ENCODE measurements around the gene CDYL.

CDYL gene

DNA sequence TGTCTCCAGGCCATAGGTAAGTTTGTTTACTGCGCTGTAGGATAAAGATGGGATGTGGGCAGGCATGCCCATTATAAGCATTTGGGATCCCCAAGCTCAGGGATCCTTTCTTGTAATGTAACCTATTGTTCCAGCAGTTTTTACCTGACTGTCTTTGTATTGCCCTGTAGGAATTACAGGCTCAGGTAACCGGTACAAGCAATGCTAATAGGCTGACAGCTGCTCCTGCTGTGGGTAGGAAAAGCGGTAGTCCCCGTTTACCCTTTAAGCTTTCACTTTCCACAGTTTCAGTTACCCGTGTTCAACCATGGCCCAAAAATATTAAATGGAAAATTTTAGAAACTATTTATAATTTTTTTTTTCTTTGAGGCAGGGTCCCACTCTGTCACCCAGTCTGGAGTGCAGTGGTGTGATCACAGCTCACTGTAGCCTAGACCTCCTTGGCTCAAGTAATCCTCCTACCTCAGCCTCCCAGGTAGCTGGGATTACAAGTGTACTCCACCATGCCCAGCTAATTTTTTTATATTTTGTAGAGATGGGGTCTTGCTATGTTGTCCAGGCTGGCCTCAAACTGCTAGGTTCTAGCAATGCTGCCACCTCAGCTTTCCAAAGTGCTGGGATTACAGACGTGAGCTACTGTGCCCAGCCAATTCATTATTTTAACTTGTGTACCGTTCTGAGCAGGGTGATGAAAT is 108.6 kb downstream of the CDYL start:
- Histone ChIP-seq H3K9ac (ENCODE audit: low read depth, low read length) (no peak overlapping the region), H3K36me3 (ENCODE audit: insufficient read depth, low read length) (no peaks in the 10 kb centered on the region), H3K9me3 (ENCODE audit: control insufficient read depth, insufficient read depth, low read length) (no peaks in the 10 kb centered on the region), H3K4me1 (ENCODE audit: insufficient read depth, low read length) (0 out of 2 replicates have a peak, but pooled peaks cover 3% of the 10 kb centered on the region)

DNA sequence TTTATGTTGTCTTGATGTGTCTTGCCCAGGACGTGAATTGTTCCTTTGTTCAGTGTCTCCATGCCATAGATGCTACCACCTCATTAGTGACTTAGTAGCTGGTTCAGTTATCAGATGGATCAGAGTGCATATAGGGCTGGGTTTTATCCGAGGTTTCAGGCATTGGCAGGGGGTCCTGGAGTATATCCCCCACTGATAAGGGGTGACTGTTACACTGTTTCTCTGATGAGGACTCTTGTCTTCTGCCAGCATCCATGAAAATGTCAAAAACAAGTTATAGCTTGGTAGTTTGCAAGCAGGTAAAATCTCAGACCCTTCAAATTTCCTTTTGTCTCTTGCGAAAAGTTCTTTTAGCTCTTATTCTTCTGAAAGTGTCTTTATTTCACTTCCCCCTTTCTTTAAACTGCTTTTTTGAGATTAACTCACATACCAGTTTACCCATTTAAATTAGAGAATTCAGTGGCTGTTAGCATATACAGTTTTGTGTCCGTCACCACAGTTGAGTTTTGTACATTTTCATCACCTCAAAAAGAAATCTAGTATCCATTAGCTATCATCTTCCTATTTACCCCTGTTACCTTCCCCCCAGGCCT is 109.2 kb downstream of the CDYL start:
- no peaks in the 10 kb centered on the region for H3K9me3 ChIP-seq (ENCODE audit: control insufficient read depth, insufficient read depth, low read length)
- no peaks in the 10 kb centered on the region for H3K36me3 ChIP-seq (ENCODE audit: insufficient read depth, low read length)
- H3K9ac ChIP-seq (ENCODE audit: low read depth, low read length) = no peak overlapping the region
- H3K4me1 ChIP-seq (ENCODE audit: insufficient read depth, low read length) = 0 out of 2 replicates have a peak, but pooled peaks cover 3% of the 10 kb centered on the region

DNA sequence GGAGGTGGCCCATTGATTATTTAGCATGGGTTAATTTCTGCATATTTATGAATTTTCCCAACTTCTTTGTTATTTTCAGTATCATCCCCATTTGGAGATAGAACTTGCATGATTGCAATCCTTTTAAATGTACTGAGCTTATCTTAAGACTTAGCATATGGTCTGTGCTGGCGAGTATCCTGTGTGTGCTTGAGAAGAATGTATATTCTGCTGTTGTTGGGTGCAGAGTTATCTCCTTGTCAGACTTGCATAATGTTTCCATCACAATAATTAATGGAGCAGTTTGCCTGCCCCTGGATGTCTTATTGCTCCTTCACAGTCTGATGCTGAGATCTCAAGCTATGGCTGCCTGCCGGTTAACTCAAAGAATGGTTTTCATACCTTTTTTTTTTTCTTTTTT is 112.6 kb downstream of the CDYL start:
- Histone ChIP-seq H3K36me3 (ENCODE audit: insufficient read depth, low read length) (no peaks in the 10 kb centered on the region), H3K9me3 (ENCODE audit: control insufficient read depth, insufficient read depth, low read length) (no peaks in the 10 kb centered on the region), H3K4me1 (ENCODE audit: insufficient read depth, low read length) (0 out of 2 replicates have a peak, but pooled peaks cover 3% of the 10 kb centered on the region), H3K9ac (ENCODE audit: low read depth, low read length) (no peak overlapping the region)

DNA sequence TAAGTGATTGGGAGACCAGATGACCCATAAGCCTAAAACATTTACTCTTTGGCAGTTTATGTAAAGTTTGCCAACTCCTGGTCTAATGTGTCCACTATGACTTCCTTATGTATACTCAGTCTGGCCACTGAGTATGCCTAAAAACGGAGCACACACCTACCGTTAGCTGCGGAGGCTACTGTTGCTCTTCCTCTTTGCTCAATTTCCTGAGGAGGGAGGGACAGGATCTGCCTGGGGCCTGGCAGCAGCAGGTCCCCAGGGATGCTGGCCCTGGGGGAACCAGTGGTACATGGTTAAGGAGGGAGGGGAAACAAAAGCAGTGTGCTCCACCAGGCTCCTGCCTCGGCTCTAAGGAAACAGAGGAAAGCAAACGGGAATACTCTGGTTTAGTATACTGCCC is 113.5 kb downstream of the CDYL start:
- no peaks in the 10 kb centered on the region for H3K36me3 ChIP-seq (ENCODE audit: insufficient read depth, low read length)
- H3K9ac ChIP-seq (ENCODE audit: low read depth, low read length) = no peak overlapping the region
- no peaks in the 10 kb centered on the region for H3K9me3 ChIP-seq (ENCODE audit: control insufficient read depth, insufficient read depth, low read length)
- no peaks in the 10 kb centered on the region for H3K4me1 ChIP-seq (ENCODE audit: insufficient read depth, low read length)

DNA sequence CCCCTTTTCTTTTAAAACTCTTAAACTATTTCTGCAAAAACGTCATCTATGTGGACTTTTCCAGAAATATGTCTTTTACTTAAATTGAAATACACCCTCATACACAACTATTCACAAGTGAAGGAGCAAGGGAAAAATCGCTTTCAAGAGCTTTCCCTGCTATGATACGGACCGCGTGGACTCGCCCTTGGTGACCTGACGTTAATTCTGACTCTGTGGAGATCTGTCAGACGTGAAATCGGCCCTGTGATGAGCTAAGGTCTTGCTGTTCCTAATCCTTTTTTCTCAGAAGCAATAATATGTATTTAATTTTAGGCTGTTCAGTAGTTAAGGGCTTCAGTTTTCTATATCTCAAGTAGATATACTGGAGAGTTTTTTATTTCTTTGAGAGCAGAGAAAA is 114.0 kb downstream of the CDYL start:
- no peak overlapping the region for H3K9ac ChIP-seq (ENCODE audit: low read depth, low read length)
- no peaks in the 10 kb centered on the region for H3K36me3 ChIP-seq (ENCODE audit: insufficient read depth, low read length)
- no peaks in the 10 kb centered on the region for H3K4me1 ChIP-seq (ENCODE audit: insufficient read depth, low read length)
- H3K9me3 ChIP-seq (ENCODE audit: control insufficient read depth, insufficient read depth, low read length) = no peaks in the 10 kb centered on the region

DNA sequence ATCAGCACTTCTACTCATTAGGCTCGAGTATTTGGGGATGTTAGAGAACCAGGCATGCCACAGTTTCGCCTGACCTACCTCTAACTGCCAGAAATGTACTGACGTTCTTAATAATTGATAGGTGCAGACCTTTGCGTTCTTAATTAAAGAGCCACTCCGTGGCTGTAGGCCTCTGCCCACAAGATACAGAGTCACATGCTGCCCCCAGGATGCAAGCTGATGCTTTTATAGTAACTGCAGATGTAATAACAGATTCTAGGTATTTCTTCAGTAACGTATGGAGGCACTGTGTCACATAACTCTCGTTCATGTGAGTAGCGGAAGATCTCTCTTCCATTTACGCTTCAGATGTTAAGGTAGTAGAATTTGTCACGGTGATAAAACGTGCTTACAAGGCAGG is 114.4 kb downstream of the CDYL start:
- no peaks in the 10 kb centered on the region for H3K4me1 ChIP-seq (ENCODE audit: insufficient read depth, low read length)
- H3K36me3 ChIP-seq (ENCODE audit: insufficient read depth, low read length) = no peaks in the 10 kb centered on the region
- no peak overlapping the region for H3K9ac ChIP-seq (ENCODE audit: low read depth, low read length)
- no peaks in the 10 kb centered on the region for H3K9me3 ChIP-seq (ENCODE audit: control insufficient read depth, insufficient read depth, low read length)

DNA sequence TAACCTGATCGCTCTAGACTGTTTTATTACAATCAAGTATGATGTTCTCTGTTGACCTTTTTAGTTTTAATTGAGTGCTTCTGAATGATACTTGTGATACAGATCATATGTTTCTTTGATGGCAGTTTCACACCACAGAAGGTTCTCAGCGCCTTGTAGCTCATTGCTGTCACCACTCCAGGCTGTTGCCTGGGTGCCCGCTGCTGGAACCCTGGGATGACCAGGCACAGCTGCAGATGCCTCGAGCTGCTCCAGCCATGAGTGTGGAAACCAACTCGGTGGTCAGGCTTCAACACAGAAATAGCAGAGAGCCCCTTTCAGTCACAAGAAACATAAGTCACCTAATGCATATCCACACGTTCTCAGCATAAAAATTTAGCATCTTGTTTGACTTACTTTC is 114.9 kb downstream of the CDYL start:
- Histone ChIP-seq H3K9ac (ENCODE audit: low read depth, low read length) (no peak overlapping the region), H3K9me3 (ENCODE audit: control insufficient read depth, insufficient read depth, low read length) (no peaks in the 10 kb centered on the region), H3K4me1 (ENCODE audit: insufficient read depth, low read length) (no peaks in the 10 kb centered on the region), H3K36me3 (ENCODE audit: insufficient read depth, low read length) (no peaks in the 10 kb centered on the region)

DNA sequence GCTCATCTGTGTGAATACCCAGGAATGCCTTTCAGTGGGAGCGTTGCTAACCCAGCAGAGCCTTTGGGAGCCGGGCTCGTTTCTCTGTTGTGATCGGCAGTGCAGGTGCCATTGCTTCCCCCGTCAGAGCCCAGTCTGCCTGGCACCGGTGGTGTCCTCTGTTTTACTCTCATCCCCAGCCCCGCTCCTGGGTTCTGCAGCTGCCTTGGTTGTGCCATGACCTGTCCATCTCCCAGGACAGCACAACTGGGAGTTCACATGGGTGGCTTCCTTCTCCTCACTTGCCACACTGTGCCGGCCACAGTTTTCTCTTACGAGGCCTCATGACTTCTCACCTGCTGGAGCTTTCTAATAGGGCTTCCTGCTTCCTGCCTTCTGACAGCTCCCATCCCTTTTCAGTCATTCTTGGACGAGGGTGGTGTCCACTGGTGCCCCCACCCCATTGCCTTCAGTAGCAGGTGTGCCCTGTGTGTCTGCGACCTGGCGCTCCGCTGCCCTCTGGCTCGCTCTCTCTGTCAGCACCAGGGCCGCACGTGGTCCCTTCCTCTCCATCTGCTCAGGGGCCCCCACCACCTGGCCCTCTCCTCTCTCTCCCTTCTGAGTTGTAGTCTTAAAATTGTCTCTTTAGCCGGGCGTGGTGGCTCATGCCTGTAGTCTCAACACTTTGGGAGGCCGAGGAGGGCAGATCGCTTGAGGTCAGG is 116.7 kb downstream of the CDYL start:
- Histone ChIP-seq H3K9me3 (ENCODE audit: control insufficient read depth, insufficient read depth, low read length) (no peaks in the 10 kb centered on the region), H3K4me1 (ENCODE audit: insufficient read depth, low read length) (no peaks in the 10 kb centered on the region), H3K9ac (ENCODE audit: low read depth, low read length) (no peak overlapping the region), H3K36me3 (ENCODE audit: insufficient read depth, low read length) (0 out of 2 replicates have a peak, but pooled peaks cover 2% of the 10 kb centered on the region)

DNA sequence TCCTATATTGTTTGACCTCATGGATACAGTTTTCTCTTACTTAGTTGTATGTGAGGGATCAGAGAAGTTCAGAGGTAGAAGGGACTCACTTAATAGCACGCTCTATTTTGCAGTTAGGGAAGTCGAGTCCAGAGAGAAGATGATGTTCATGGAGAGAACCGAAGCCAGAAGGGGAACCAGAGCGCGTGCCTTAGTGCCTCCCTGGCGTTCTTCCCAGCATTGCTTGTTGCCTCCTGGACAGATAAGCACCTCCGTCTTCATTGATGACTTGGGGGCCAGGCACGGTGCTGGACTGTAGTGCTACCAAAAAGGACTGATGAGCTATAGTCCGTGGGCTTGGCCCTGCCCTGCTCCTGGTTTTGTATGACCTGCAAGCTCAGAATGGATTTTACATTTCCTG is 117.8 kb downstream of the CDYL start:
- Histone ChIP-seq H3K9me3 (ENCODE audit: control insufficient read depth, insufficient read depth, low read length) (no peaks in the 10 kb centered on the region; the same call in 1 of the 2 replicates), H3K4me1 (ENCODE audit: insufficient read depth, low read length) (no peaks in the 10 kb centered on the region), H3K36me3 (ENCODE audit: insufficient read depth, low read length) (peaks cover 8% of the 10 kb centered on the region; the same call in 1 of the 2 replicates), H3K9ac (ENCODE audit: low read depth, low read length) (no peak overlapping the region)

DNA sequence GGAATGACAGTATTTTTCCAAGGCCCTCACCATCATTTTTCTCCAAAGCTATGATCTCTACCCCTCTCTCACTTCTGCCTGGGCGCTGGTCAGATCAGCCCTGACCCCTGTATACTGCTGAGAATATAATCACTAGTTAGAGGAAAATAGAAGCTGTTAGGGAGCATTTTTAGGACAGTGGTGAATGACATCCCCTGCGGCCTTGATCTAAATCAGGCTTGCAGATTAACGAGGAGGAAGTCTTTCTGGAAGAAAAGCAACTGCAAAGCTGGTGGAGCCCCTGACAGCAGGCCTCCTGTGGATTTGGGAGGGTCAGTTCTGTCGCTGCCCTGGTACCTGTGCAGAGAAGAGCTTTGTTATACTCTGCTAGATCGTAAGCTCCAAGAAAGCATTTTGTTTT is 119.8 kb downstream of the CDYL start:
- no peaks in the 10 kb centered on the region; the same call in 1 of the 2 replicates for H3K9me3 ChIP-seq (ENCODE audit: control insufficient read depth, insufficient read depth, low read length)
- H3K9ac ChIP-seq (ENCODE audit: low read depth, low read length) = no peak overlapping the region
- H3K36me3 ChIP-seq (ENCODE audit: insufficient read depth, low read length) = peaks cover 8% of the 10 kb centered on the region; the same call in 1 of the 2 replicates
- H3K4me1 ChIP-seq (ENCODE audit: insufficient read depth, low read length) = no peaks in the 10 kb centered on the region

DNA sequence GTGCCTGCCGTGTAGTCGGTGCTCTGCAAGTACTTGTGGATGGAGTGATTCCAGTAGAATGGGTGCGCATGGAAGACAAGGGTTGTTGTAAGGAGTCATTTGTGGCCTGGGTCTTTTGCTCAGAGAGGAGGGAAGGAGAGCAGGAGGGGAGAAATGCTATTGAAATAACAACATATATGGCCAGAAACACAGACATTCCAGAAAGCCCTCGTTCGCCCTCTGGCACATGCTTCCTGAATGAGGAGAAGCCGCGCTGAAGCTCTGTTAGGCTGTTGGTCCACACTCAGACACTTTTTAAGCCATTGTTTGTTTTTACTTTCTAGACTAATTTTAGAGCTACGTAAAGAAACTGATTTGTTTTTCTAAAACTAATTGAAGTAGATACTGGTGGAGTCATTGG is 120.2 kb downstream of the CDYL start:
- H3K36me3 ChIP-seq (ENCODE audit: insufficient read depth, low read length) = peaks cover 8% of the 10 kb centered on the region; the same call in 1 of the 2 replicates
- no peak overlapping the region for H3K9ac ChIP-seq (ENCODE audit: low read depth, low read length)
- H3K9me3 ChIP-seq (ENCODE audit: control insufficient read depth, insufficient read depth, low read length) = no peaks in the 10 kb centered on the region; the same call in 1 of the 2 replicates
- no peaks in the 10 kb centered on the region for H3K4me1 ChIP-seq (ENCODE audit: insufficient read depth, low read length)

DNA sequence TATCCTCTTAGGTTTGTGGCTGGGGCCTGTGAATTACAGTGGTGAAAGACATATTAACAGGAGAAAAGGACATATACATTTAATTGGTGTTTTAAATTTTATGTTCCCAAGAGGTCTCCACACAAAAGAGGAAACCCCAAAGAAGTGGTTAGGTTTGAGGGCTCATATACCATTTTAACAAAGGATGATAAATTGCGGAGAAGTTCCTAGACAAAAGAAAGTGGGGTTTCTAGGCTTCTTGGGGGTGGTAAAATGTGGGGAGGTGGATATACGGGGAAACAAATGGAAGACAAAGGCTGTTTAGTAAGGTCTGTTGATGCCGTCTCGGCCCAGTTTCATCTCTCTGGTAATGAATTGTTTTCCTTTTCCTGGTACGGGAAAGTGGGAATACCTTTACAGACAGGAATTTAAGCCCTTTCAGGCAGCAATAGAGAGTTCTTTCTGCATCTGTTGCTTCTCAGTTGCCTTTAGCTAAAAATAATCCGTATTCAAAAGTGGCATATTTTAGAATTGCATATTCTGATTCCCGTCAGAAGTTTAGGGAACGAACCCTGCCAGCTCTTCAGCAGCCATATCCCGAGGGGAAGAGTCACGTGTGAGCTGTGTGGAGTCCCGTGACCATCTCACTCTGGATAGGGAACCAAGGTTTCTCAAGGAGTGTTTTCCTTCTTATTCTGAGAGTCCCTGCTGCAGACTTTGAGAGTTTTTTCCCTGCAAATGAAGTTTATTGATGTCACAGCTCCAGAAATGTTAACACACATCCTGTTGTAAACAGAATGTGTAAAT is 123.2 kb downstream of the CDYL start:
- H3K9me3 ChIP-seq (ENCODE audit: control insufficient read depth, insufficient read depth, low read length) = no peaks in the 10 kb centered on the region; the same call in 1 of the 2 replicates
- no peaks in the 10 kb centered on the region for H3K4me1 ChIP-seq (ENCODE audit: insufficient read depth, low read length)
- H3K36me3 ChIP-seq (ENCODE audit: insufficient read depth, low read length) = peaks cover 8% of the 10 kb centered on the region; the same call in 1 of the 2 replicates
- no peak overlapping the region for H3K9ac ChIP-seq (ENCODE audit: low read depth, low read length)

DNA sequence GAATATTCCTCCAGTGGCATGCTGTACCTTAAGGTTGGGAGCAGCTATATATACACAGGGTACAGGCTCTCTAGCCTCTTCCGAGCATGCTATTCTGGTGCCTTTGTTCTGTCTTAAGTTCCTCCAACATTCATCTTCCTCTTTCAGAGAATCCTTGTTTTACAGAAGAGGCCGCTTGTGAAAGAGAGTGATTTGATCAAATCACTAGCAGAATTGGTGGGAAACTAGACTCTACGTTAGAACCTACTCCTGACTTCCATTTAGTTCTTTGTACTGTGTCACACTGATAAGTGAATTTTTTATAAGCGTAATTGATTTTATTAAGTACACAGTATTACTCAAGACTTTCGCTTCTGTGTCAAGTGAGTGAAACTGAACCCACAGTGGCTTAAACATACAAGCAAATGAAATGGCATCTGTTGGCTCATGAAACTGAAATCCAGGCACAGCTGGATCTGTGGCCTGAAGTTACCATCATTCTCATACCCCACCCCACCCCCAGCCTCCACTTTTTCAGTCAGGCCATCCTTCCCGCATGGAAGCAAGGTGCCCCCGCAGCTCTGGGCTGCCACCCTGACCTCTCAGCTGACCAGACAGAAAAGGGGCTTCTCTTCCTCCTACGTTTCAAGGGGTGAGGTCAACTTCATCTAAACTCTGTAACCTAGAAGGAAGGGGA is 125.3 kb downstream of the CDYL start:
- Histone ChIP-seq H3K9ac (ENCODE audit: low read depth, low read length) (no peak overlapping the region), H3K9me3 (ENCODE audit: control insufficient read depth, insufficient read depth, low read length) (no peaks in the 10 kb centered on the region; the same call in 1 of the 2 replicates), H3K36me3 (ENCODE audit: insufficient read depth, low read length) (peaks cover 6% of the 10 kb centered on the region; the same call in 1 of the 2 replicates), H3K4me1 (ENCODE audit: insufficient read depth, low read length) (no peaks in the 10 kb centered on the region)

DNA sequence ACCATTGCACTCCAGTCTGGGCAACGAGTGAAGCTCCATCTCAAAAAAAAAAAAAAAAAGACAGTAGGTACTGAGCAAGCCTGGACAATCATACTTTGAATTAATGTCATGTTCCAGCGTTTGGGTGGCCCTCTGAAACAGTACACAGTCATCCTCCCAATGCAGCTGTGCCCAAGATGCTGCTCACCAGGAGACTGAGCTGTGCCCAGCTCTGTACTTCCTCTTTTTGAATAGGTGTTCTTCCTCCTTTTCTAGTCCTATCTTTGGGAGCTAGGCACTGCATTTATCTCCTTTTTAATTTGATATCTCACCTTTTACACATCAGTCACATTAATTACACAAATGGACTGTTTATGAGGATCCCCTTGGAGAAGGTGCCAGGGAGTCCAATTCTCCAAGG is 126.2 kb downstream of the CDYL start:
- Histone ChIP-seq H3K9ac (ENCODE audit: low read depth, low read length) (no peak overlapping the region), H3K36me3 (ENCODE audit: insufficient read depth, low read length) (peaks cover 6% of the 10 kb centered on the region; the same call in 1 of the 2 replicates), H3K4me1 (ENCODE audit: insufficient read depth, low read length) (no peaks in the 10 kb centered on the region), H3K9me3 (ENCODE audit: control insufficient read depth, insufficient read depth, low read length) (no peaks in the 10 kb centered on the region; the same call in 1 of the 2 replicates)
